EL (cell line): ENCODE results near the gene OBP2A.
"Not testable (repeated sequence)": the region's sequence is repeated elsewhere in the genome, so short reads cannot be mapped to it uniquely, and the experiment has no call there.

Experiments used
- DNase-seq: peaks from one replicate; pipeline ENCODE4 v3.0.0-alpha.2; 2016

The OBP2A gene

DNA sequence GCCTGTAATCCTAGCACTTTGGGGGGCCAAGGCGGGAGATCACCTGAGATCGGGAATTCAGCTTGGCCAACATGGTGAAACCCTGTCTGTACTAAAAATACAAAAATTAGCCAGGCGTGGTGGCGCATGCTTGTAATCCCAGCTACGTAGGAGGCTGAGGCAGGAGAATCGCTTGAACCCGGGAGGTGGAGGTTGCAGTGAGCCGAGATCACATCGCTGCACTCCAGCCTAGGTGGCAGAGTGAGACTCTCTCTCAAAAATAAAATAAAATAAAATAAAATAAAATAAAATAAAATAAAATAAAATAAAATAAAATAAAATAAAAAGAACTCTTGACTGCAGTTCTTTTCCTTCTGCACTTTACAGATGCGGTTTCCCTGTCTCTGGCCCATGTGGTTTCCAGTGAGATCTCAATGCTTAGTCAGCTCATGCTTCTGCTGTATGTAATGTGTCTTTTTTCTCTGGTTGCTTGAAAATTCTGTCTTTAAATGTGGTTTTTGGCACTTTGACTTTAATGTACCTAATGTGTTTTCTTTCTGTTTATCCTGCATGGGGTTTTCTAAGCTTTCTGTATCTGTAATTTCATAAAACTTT, 17.0 kb upstream of the OBP2A start:
- DNase-seq, result not testable (repeated sequence)

DNA sequence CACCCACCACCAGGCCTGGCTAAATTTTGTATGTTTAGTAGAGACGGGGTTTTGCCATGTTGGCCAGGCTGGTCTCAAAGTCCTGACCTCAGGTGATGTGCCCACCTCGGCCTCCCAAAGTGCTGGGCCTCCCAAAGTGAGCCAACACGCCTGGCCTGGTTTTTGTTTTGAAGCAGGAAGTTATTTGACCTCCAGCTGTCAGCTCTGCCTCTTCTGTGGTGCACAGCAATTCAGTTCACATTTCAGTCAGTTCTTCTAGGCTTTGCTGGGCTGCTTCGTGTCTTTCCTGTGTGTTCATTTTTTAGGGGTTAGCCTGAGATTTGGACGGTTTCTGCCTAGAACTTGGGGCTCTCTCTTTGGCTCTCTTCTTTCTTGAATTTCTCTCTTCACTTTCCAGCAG, 15.8 kb upstream of the OBP2A start:
- no peak for DNase-seq

DNA sequence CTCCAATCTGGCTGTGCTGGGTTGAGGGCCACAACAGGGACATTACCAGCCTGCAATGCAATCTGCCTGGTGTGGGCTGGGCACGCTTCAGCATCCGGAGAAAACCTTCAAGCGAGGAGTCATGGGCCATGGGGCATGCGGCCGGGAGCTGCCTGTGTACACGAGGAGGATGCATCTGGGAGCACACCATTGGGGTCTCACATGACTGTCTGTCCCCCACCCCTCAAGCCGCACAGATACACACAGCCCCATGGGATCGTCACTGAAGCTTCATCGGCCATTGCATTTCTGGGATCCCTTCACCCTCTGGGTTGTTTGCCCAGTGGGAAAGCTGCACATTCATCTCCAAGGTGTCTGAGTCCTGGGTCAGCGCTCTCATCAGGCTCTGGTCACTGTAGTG, 14.8 kb upstream of the OBP2A start:
- no peak for DNase-seq

DNA sequence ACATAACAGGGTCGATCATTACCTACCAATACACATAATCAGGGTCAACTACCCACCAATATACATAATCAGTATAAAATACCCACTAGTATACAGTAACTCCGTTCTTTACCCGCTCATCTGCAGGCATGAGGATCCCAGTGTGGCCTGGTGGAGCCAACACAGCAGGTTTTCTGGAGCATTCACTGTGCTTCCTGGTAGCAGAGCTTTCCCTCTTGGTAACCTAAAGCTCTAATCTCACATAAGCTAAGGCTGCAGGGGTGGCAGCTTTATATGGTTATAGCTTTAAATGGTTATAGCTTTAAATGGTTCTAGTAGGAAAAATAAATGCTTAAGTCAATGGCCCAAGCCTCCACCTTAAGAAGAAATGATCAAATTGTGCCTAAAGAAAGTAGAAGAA, 12.8 kb upstream of the OBP2A start:
- no peak for DNase-seq

DNA sequence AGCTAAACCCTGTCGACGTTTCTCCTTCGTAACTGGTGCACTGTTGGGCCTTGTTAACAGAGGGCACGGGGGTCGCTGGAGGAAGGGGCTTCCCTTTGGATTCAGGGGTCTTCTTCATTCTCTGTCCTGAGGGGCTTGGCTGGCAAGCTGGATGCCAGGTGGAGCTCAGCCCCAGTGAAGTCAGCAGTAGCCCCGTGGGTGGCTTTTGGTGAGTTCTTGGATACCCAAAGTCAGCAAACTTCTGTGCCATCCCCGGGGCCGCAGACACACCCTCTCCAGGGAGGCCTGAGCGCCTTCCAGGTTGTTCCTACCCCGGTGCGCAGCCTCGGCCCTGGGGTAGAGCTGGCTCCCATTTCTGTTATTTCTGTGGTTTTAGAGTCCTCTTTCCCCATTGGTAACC, 12.3 kb upstream of the OBP2A start:
- no peak for DNase-seq

DNA sequence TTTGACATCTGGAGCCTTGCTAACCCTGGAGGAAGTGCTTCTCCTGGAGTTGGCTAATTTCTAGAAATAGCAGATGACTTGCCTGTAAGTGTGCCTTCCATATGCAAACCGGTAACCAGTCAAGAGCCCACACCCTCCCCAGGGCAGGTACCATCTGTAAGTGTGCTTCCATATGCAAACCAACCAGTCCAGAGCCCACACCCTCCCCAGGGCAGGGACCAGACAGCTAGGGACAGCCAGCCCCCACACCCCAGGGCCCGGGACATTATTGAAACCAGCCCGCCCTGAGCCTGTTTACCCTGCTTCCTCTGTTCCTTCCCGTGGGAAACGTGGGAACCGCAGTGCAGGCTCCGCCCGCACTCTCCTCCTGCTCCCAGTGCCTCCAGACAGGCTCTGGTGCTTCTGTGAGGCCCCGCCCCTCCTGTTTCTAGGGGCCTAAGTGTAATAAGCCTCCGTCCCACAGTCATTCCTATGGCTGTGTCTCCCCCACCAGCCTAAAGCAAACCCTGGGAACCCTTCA, 11.7 kb upstream of the OBP2A start:
- DNase-seq, result not testable (repeated sequence)

DNA sequence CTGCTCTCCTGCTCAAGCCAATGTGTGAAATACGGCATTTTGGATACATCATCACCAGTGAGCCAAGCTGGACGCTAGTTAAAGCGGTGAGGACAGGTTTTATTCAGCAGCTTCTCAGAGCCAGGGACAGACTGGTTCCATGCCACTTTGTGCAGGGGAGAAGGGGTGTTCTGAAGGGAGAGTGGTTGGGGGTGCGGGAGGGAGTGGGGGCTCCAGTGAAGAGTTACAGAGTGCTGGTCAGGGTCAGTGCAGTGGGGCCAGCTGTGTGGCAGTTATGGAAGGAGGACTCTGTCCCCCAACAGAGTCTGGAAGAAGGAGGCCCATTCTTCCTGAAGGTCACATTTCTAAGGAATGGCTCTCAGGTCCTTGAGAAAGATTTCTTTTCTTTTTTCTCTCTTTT, 11.1 kb upstream of the OBP2A start:
- not testable (repeated sequence) for DNase-seq

DNA sequence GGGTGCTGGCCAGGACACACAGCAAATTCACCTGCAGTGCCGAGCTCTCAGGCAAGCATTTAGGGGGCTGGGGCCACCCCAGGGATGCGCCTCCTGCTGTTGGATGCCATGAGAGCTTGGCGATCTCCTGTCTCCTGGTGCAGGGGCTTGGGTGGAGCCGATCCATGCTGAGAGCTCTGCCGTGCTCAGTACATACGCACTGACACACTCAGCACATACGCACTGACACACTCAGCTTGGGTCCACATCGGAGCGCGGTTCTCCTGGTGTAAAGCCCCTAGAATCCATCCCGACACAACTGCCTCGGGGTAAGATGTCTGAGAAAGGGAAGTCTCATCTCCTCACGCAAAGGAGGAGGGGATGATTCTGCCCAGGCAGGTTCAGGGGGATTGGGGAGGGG, 10.3 kb upstream of the OBP2A start:
- DNase-seq, result not testable (repeated sequence)

DNA sequence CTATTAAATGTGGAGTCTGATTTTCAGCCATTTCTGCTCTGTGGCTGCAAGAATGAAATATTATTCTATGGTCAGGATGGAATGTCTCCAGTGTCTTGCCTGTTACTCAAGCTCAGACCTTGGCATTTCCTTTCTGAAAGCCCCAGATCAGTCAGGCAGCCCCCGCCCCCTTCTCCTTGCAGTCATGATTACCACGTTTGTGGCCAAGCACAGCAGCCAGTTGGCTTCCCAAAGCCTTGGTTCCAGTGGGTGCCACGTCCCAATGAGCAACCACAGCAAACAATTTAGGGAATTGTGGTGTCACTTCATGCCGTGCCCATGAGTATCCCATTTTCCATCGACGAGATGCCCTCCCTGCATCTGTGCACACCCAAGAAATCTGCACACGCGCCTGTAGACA, 9.7 kb upstream of the OBP2A start:
- peak; percentile 25 for DNase-seq

DNA sequence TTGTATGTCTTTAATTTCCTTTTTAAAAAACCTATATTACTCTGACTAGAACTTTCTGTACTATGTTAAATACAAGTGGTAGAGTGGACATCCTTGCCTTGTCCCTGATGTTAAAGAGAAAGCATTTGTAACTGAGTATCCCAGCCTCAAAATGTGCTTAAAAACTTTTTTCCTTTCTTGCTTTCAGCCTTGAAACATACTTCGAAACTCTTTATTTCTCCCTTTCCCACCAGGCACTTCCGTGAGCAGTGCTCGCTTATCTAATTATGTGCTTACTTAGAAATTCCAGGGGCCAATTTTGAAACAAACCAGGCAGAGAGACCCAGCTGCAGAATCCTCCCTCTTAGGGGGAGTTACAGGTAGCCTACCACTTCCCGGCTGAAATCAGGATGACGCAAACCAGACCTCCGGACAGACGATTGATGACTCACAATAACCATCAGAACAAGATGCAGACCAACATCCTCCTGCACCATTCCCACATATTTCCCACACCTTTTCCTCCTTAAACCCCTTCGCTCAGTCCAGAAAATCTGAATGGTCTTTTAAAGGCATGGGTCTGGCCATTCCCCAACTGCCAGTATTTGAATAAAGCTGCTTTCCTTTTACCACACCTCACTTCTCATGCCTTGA, 2.5 kb upstream of the OBP2A start:
- DNase-seq, result peak; percentile 22

DNA sequence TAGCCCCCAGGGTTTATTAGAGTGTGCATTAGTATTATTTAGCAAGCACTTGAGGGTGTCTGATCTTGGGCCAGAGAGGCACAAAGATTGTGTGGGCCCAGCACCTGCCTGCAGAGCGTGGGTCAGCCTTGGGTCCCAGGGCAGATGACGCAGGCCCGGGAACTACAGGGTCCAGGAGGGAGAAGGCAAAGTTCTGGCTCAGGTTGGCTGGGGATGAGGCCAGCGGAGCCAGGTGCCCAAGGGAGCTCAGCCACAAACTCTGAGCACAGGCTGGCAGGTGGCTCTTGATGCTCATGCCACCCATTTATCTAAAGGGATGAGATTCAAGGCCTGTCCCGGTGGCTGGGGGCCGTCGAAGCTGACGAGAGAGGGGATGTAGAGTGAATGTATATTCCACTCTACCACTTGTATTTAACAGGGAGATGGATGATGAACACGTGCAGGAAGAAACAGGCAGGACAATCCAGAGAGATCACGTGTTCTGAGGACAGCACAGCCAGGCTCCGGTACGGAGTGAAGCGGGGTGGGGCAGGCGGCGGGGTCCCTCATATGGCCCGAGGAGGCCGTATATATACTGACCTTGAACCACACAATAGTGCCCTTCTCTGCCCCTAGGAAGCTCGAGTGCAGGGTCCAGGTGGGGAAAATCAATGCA, 818 bp upstream of the OBP2A start:
- DNase-seq, result no peak

DNA sequence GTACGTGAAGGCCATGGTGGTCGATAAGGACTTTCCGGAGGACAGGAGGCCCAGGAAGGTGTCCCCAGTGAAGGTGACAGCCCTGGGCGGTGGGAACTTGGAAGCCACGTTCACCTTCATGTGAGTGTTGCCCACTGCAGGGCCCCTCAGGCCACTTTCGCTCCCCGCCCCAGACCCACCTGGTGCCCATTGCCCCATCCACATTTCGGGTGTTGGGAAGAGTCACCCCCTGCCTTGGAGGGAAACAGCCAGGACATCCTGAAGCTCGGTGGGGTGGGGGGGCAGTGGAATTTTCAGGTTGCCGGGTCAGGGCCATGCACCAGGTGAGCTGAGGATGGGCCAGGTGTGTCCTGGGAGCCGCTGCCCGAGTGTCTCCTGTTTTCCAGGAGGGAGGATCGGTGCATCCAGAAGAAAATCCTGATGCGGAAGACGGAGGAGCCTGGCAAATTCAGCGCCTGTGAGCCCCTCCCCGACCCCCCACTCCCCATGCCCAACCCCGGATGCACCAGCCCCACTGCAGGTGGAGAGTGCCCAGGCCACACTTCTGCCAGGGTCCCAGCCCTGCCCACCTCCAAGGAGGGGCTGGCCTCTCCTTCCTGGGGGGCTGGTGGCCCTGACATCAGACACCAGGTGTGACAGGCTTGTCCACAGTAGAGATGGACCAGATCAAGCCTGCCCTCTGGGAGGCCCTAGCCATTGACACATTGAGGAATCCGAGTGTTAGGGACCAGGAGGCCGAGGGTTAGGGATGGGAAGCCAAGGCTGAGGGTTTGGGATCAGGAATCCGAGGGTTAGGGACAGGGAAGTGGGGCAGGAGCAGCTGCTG, 1.1 kb downstream of the OBP2A start:
- DNase-seq, result not testable (repeated sequence)

DNA sequence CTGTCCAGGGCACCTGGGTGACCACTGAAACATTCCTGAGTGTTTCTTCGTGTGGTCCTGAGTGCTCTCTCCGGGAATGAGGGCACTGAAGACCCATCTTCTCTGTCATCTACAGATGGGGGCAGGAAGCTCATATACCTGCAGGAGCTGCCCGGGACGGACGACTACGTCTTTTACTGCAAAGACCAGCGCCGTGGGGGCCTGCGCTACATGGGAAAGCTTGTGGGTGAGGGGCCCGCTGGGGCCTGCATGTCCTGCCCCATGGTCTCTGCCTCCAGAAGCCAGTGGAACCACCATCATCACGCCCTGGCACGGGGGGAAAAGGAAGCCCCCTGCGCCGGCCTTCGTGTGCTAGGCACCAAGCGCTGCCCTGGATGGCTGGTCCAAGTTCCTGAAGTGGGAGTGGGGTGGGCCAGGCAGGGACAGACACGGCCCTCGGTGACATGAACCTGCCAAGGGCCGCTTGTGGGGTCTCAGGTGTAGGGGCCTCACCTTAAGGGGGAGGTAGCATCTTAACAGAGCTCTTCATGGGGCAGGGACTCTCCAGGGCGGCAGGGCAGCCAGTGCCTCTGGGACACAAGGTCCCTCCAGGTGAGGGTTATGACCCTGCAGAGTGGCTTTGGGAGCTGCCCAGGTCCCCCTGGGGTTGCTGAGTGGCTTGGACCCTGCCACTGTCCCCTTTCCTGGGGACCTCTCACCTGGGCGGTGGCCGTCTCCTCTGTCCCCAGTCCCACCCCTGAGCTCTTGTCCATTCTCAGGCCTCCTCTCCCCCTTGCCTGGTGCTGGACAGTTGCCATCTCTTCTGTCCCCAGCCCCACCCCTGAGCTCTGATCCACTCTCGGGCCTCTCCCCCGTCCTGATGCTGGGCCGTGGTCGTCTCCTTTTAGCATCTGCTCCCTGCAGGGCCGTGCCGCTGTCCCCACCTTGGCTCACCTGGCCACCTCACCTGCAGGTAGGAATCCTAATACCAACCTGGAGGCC, 2.1 kb downstream of the OBP2A start:
- no peak for DNase-seq

DNA sequence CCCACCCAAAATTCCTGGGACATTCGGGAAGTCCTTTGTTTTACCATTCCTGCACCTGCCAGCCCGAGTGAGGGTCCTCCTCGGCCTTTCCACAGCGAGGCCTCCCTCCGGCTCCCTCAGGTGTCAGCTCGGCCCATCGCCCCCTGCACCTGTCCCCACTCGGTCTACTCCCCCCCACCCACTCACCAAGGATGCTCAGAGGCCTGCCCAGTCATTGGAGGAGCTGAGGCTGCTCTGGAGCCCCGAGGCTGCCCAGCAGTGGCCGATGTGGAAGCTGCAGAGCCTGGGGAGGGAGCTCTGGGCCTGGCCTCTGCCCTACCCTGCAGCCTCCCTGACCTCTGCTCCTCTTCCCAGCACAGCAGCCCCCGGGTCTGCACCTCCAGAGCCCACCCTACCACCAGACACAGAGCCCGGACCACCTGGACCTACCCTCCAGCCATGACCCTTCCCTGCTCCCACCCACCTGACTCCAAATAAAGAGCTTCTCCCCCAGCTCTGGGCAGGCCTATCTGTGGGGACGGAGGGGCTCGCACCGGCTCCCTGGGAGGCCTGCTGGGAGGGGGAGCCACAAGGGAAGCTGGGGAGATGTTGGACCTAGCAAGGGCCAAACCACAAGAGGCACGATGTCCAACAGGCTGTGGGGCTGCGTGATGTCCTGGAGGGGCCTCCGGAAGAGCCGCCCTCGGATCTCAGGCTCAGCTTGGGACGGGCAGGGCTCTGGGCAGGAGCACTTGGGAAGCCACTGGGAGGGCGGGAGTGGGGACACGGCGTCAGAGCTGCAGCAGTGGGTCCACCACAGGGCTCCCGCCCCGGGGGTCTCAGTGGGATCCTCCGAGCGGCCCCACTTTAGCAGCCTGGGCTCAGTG, 3.8 kb downstream of the OBP2A start:
- not testable (repeated sequence) for DNase-seq

DNA sequence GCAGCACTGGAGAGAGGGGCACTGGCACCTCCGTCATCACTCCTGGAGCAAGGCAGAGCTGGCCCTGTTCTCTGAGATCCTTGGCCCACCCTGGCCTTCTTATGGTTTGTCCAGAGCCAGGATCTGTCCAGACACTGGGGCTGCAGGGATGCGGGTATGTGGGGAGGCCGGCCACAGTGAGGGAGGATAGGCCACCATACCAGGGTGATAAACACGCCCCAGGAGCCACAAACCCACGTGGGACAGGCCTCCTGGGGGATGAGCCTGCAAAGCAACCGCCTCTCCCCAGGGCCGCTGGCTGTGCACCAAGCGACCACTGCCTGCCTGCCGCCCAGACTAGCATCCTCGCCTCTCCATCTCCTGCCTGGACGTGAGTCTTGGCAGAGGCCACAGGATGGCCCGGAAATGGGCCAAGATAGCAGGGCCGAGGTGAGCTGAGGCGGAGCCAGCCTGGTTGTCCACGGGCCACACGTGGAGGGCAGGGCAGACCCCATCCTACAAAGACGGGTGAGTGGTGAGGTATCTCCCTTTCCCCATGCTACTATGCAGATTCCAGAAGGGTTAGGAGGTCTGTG, 4.5 kb downstream of the OBP2A start:
- no peak for DNase-seq

DNA sequence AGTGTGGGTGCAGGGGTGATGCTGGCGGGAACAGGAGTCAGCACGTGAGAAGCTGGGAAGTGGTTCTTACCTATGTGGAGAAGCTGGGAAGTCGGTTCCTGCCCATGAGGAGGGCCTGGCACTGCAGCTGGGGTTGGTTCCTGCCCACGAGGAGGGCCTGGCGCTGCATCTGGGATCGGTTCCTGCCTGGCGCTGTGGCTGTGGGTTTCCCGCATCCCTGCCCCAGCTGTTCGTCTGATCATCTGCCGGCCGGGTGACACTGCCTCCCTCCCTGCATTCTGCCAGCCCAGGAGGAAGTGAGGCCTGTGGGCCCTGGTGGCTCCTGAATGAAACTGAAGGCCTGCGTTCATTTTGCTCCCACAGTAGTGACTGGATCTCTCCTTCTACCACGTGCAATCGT, 5.1 kb downstream of the OBP2A start:
- no peak for DNase-seq

DNA sequence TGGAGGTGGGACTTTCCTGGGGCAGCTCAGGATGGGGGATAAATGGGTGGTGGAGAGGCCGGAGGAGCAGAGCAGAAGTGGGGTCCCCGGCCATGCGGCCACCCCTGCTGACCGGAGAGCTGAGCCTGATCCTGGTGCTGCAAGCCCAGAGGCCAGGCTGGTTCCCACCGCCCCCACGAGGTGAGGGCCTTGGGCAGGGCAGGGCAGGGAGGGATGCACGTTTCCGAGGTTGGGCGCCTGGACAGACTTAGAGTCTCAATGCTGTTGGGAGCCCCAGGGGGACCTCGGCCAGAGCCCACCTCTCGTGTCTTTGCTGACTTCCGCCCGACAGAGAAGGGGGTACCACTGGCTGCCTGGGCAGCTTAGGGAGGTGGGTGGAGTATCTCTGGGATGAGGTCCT, 5.5 kb downstream of the OBP2A start:
- no peak for DNase-seq

DNA sequence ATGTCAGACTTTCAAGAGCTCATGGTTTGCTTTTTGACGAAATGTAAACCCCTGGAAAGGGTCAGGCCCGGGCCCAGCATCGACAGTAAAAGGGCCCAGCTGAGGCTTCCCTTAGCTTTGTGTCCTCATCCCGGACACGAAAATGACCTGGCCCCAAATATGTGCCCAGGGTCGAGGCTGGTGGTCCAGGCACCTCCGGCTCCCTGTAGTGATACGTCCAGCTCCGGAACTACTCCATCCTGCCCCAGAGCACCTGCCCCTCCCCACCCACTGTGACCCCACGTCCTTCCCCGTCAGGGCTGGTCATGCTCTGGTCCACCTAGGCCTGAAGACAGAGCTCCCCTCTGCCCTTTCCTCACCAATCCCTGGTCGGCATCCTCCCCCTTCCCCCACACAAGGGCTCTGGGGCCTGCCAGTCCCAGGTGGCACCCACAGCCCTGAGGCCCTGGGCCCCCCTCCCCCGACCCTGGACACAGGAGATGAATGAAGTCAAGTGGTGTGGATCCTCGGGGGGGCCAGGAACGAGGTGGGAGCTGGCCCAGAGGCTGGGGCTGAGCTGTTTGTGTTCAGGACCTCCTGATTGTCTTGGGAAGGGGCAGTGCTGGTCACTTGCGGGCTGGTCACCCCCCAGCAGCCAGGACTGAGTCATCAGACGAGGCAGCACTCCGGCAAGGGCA, 6.2 kb downstream of the OBP2A start:
- DNase-seq, result no peak

DNA sequence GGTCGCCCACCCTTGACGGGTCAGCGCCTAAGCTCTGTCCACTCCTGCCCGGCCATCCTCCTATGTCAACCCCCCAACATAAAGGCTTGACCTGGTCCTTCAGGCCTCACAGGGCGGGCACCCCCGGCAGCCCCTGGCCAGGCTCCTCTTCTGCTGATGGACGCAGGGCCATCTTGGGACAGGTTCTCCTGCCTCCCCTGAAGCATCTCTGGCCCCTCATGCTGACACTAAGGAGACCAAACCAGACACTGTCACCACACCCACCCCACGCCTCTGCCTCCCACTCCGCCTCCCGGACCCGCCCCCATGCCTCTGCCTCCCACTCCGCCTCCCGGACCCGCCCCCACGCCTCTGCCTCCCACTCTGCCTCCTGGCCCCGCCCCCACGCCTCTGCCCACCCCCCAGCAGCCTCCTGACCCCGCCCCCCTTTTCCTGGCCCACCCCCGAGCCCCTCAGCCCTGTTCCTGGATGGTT, 6.8 kb downstream of the OBP2A start:
- DNase-seq, result no peak

DNA sequence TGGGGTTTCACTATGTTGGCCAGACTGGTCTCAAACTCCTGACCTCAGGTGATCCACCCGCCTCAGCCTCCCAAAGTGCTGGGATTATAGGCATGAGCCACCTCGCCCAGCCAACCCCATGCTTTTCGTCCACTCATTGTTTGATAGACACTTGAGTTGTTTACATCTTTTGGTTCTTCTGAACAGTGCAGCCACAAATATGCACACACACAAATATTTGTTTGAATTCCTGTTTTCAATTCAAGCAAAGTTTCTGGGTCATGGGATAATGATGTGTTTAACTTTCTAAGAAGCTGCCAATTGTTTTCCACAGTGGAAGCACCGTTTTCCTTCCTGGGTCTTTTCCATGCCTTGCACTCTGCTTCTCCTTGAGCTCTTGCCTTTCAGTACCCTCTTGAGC, 8.8 kb downstream of the OBP2A start:
- no peak for DNase-seq
